Measurements from ENCODE around the gene GNAT2.

Gene GNAT2

GRCh38 chr1:109634771-109635750, 15.6 kb upstream of the GNAT2 start:
- Histone ChIP-seq H3K27ac (ENCODE audit: insufficient read depth, low read depth, low read length, poor library complexity, severe bottlenecking) (no peak overlapping the region), H3K27me3 (ENCODE audit: control insufficient read depth, insufficient read depth, low read length, poor library complexity, severe bottlenecking) (no peaks in the 10 kb centered on the region), H3K9me3 (ENCODE audit: control insufficient read depth, low read length) (no peaks in the 10 kb centered on the region), H3K4me1 (ENCODE audit: control insufficient read depth, insufficient read depth, low read length) (peaks cover 24% of the 10 kb centered on the region), H3K4me3 (ENCODE audit: insufficient read depth, low read depth, low read length) (no peak overlapping the region), H3K36me3 (ENCODE audit: control insufficient read depth, insufficient read depth, low read length) (no peaks in the 10 kb centered on the region)
- WGBS, 2 experiments = 77 to 81% methylated on average over 12 of the region's 13 CpGs

DNA sequence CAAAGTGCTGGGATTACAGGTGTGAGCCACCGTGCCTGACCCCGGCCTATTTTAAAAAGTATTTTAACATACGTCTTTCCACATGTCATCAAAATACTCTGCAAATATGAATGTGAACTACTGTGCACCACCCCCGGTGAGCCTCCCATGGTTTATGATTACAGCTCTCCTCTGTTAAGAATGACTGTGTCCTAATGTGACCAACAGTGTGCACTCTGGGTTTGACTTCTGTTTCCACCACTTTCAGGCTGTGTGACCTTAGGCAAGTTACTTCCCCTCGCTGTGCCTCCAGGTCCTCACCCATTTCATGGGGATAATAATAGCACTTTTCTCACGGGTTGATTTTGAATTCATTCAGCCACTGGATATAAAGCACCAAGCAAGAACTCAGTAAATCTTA, 14.9 kb upstream of the GNAT2 start:
- Histone ChIP-seq H3K27me3 (ENCODE audit: control insufficient read depth, insufficient read depth, low read length, poor library complexity, severe bottlenecking) (no peaks in the 10 kb centered on the region), H3K9me3 (ENCODE audit: control insufficient read depth, low read length) (no peaks in the 10 kb centered on the region), H3K4me1 (ENCODE audit: control insufficient read depth, insufficient read depth, low read length) (peaks cover 16% of the 10 kb centered on the region), H3K36me3 (ENCODE audit: control insufficient read depth, insufficient read depth, low read length) (peaks cover 5% of the 10 kb centered on the region), H3K27ac (ENCODE audit: insufficient read depth, low read depth, low read length, poor library complexity, severe bottlenecking) (no peak overlapping the region), H3K4me3 (ENCODE audit: insufficient read depth, low read depth, low read length) (no peak overlapping the region)
- 86 to 89% methylated on average over 6 of the region's 6 CpGs for WGBS, 2 experiments

DNA sequence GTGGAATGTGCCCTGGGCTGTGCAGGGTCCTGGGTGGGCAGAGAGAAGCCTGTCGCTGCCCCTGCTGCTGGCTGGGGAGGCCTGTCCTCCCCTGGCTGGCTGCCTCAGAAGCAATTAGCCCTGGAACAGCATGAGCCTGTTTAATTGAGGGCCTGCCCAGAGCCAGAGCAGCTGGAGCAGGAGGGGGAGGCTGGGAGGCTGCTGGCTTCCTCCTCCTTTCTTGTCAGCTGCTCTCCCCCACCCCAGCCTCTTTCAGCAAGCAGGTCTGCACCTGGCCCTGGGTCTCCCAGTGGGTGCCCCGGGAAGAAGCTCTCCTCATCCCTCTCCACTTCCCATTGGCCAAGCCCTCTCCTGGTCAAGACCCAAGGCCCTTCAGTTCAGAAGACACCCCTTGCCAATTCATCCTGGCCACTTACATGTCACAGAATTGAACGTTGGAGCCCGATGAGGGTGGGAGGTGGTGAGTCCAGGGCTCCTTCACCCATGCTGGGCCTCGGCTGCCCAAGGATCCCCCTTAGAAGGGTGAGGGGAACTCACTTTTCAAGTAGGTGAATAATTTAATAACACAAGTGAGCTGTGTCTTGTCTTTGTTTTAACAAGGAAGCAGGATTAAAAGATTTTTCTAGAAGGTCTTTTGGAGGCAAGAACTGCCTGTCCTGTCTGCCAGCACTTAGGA, 13.4 kb upstream of the GNAT2 start:
- Histone ChIP-seq H3K4me3 (ENCODE audit: insufficient read depth, low read depth, low read length) (no peak overlapping the region), H3K9me3 (ENCODE audit: control insufficient read depth, low read length) (no peaks in the 10 kb centered on the region), H3K36me3 (ENCODE audit: control insufficient read depth, insufficient read depth, low read length) (peaks cover 9% of the 10 kb centered on the region), H3K27ac (ENCODE audit: insufficient read depth, low read depth, low read length, poor library complexity, severe bottlenecking) (no peak overlapping the region), H3K4me1 (ENCODE audit: control insufficient read depth, insufficient read depth, low read length) (peaks cover 16% of the 10 kb centered on the region), H3K27me3 (ENCODE audit: control insufficient read depth, insufficient read depth, low read length, poor library complexity, severe bottlenecking) (no peaks in the 10 kb centered on the region)
- WGBS, 2 experiments = 84 to 86% methylated on average over 5 of the region's 5 CpGs

- no peak overlapping the region for H3K27ac ChIP-seq (ENCODE audit: insufficient read depth, low read depth, low read length, poor library complexity, severe bottlenecking)
- H3K4me1 ChIP-seq (ENCODE audit: control insufficient read depth, insufficient read depth, low read length) = peaks cover 16% of the 10 kb centered on the region
- H3K4me3 ChIP-seq (ENCODE audit: insufficient read depth, low read depth, low read length) = no peak overlapping the region
- H3K9me3 ChIP-seq (ENCODE audit: control insufficient read depth, low read length) = no peaks in the 10 kb centered on the region
- peaks cover 17% of the 10 kb centered on the region for H3K36me3 ChIP-seq (ENCODE audit: control insufficient read depth, insufficient read depth, low read length)
- WGBS, 2 experiments = 94% methylated on average over 16 of the region's 16 CpGs
- no peaks in the 10 kb centered on the region for H3K27me3 ChIP-seq (ENCODE audit: control insufficient read depth, insufficient read depth, low read length, poor library complexity, severe bottlenecking)
Observed at GRCh38 chr1:109631513-109632505, 12.4 kb upstream of the GNAT2 start.

- Histone ChIP-seq H3K27ac (ENCODE audit: insufficient read depth, low read depth, low read length, poor library complexity, severe bottlenecking) (no peak overlapping the region), H3K4me3 (ENCODE audit: insufficient read depth, low read depth, low read length) (no peak overlapping the region), H3K36me3 (ENCODE audit: control insufficient read depth, insufficient read depth, low read length) (peaks cover 20% of the 10 kb centered on the region), H3K9me3 (ENCODE audit: control insufficient read depth, low read length) (no peaks in the 10 kb centered on the region), H3K4me1 (ENCODE audit: control insufficient read depth, insufficient read depth, low read length) (peaks cover 8% of the 10 kb centered on the region), H3K27me3 (ENCODE audit: control insufficient read depth, insufficient read depth, low read length, poor library complexity, severe bottlenecking) (no peaks in the 10 kb centered on the region)
- 96 to 97% methylated on average over 14 of the region's 14 CpGs for WGBS, 2 experiments
Observed at GRCh38 chr1:109630898-109631512, 11.6 kb upstream of the GNAT2 start.

- no peak overlapping the region for H3K27ac ChIP-seq (ENCODE audit: insufficient read depth, low read depth, low read length, poor library complexity, severe bottlenecking)
- H3K4me1 ChIP-seq (ENCODE audit: control insufficient read depth, insufficient read depth, low read length) = peaks cover 7% of the 10 kb centered on the region
- H3K4me3 ChIP-seq (ENCODE audit: insufficient read depth, low read depth, low read length) = no peak overlapping the region
- H3K36me3 ChIP-seq (ENCODE audit: control insufficient read depth, insufficient read depth, low read length) = peaks cover 20% of the 10 kb centered on the region
- no peaks in the 10 kb centered on the region for H3K27me3 ChIP-seq (ENCODE audit: control insufficient read depth, insufficient read depth, low read length, poor library complexity, severe bottlenecking)
- H3K9me3 ChIP-seq (ENCODE audit: control insufficient read depth, low read length) = no peaks in the 10 kb centered on the region
- WGBS, 2 experiments = 90 to 92% methylated on average over 21 to 23 of the region's 30 CpGs
Observed at GRCh38 chr1:109630081-109630897, 10.9 kb upstream of the GNAT2 start.

DNA sequence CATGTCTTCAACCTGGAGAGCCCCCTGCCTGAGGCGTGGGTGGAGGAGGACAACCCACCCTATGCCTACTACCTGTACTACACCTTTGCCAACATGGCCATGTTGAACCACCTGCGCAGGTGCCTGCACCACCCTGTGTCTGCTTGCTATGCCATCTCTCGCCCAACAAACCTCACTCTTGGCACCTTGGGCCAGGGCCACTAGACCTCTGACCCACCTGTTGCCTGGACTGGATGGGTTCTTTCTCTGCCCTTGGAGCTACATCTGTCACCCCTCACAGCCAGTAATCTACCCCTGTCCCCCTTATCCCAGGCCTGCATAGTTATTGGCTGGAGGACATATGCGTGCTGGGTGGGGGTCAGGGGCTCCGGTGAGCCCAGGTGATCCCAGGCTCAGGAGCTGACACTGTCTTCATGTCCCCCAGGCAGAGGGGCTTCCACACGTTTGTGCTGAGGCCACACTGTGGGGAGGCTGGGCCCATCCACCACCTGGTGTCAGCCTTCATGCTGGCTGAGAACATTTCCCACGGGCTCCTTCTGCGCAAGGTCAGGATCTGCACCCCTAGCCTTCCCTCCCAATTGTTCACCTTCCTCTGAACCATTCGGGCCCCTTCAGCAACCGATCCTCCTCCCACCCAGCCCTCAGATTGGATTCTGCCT, 10.1 kb upstream of the GNAT2 start:
- Histone ChIP-seq H3K27ac (ENCODE audit: insufficient read depth, low read depth, low read length, poor library complexity, severe bottlenecking) (no peak overlapping the region), H3K4me3 (ENCODE audit: insufficient read depth, low read depth, low read length) (no peak overlapping the region), H3K36me3 (ENCODE audit: control insufficient read depth, insufficient read depth, low read length) (peaks cover 20% of the 10 kb centered on the region), H3K9me3 (ENCODE audit: control insufficient read depth, low read length) (no peaks in the 10 kb centered on the region), H3K27me3 (ENCODE audit: control insufficient read depth, insufficient read depth, low read length, poor library complexity, severe bottlenecking) (no peaks in the 10 kb centered on the region), H3K4me1 (ENCODE audit: control insufficient read depth, insufficient read depth, low read length) (peaks cover 14% of the 10 kb centered on the region)
- 88 to 90% methylated on average over 10 of the region's 10 CpGs for WGBS, 2 experiments

DNA sequence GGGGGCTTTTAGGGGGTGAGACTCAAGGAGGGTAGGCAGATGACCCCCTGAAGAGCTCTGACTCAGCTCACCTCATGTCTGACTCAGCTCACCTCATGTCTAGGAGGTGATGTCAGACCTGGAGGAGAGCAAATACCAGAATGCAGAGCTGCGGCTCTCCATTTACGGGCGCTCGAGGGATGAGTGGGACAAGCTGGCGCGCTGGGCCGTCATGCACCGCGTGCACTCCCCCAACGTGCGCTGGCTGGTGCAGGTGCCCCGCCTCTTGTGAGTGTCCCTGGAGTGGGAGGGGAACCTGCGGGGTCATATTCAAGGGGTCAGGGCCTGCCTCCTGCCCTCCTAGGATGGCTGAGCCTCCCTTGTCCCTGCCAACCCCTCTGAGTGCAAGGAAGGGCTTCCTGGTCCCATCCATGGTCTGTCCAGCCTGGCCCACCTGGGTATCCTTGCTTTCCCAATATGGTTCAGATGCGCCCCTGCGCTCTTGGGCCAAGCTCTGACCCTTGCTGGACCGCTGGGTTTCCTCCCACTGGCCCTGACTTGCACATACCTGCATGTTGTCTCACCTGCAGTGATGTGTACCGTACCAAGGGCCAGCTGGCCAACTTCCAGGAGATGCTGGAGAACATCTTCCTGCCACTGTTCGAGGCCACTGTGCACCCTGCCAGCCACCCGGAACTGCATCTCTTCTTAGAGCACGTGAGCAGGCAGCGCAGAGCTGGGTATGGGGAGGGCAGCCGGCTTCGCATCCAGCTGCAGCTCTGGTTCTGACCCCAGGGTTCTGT, 9.3 kb upstream of the GNAT2 start:
- Histone ChIP-seq H3K27ac (ENCODE audit: insufficient read depth, low read depth, low read length, poor library complexity, severe bottlenecking) (no peak overlapping the region), H3K9me3 (ENCODE audit: control insufficient read depth, low read length) (no peaks in the 10 kb centered on the region), H3K4me1 (ENCODE audit: control insufficient read depth, insufficient read depth, low read length) (peaks cover 21% of the 10 kb centered on the region), H3K4me3 (ENCODE audit: insufficient read depth, low read depth, low read length) (no peak overlapping the region), H3K36me3 (ENCODE audit: control insufficient read depth, insufficient read depth, low read length) (peaks cover 20% of the 10 kb centered on the region), H3K27me3 (ENCODE audit: control insufficient read depth, insufficient read depth, low read length, poor library complexity, severe bottlenecking) (no peaks in the 10 kb centered on the region)
- WGBS, 2 experiments = 92 to 94% methylated on average over 23 of the region's 23 CpGs

All from ectodermal cell (in vitro differentiated cells).